Neural cell (in vitro differentiated cells): ENCODE results near the gene SEMA4B. TPM values are rescaled to one million over a fixed set of nuclear protein-coding genes. Genes with fewer than 3 reads are reported as not detected.

Experiments
- H2AFZ ChIP-seq: fragments of 200-600, 300-800 bp; sonication (generic), shearing (Covaris generic); 2 replicates; pipeline ENCODE4 v1.6.0; 2014; ENCODE audit warnings: low read depth, mild to moderate bottlenecking, antibody characterized with exemption, low read length, moderate library complexity
- H3F3A ChIP-seq: fragments of 200-600 bp; shearing (Covaris generic); 2 replicates; pipeline ENCODE4 v1.6.1; 2016; ENCODE audit warnings: mild to moderate bottlenecking, moderate library complexity, mixed read lengths, antibody characterized with exemption, low read length; ENCODE audit not compliant: insufficient read depth, poor library complexity, severe bottlenecking
- H3K27ac ChIP-seq: fragments of 200-600, 300-800 bp; sonication (generic), shearing (Covaris generic); 2 replicates; pipeline ENCODE4 v1.5.1; 2014; ENCODE audit warnings: mild to moderate bottlenecking, low read length, moderate library complexity
- H3K27me3 ChIP-seq: fragments of 300-800, 200-600 bp; sonication (generic), shearing (Covaris generic); 2 replicates; pipeline ENCODE4 v1.6.0; 2014; ENCODE audit warnings: mild to moderate bottlenecking, low read depth, low read length, moderate library complexity; ENCODE audit not compliant: insufficient read depth
- H3K36me3 ChIP-seq: fragments of 300-800, 200-600 bp; sonication (generic), shearing (Covaris generic); 2 replicates; pipeline ENCODE4 v1.5.1; 2014; ENCODE audit warnings: mild to moderate bottlenecking, antibody characterized with exemption, low read length, moderate library complexity; ENCODE audit not compliant: insufficient read depth
- H3K4me2 ChIP-seq: fragments of 300-800, 200-600 bp; sonication (generic), shearing (Covaris generic); 2 replicates; pipeline ENCODE4 v1.6.0; 2014; ENCODE audit warnings: mild to moderate bottlenecking, low read length
- H3K4me3 ChIP-seq: fragments of 300-800, 200-600 bp; sonication (generic), shearing (Covaris generic); 2 replicates; pipeline ENCODE4 v1.5.1; 2014; ENCODE audit warnings: mild to moderate bottlenecking, low read length, moderate library complexity
- H3K79me2 ChIP-seq: fragments of 200-600 bp; shearing (Covaris generic); replicated peaks from 2 replicates; pipeline ENCODE4 v1.6.0; 2014; ENCODE audit warnings: mild to moderate bottlenecking, low read length, moderate library complexity; ENCODE audit not compliant: insufficient read depth
- H3K9ac ChIP-seq: fragments of 300-800, 200-600 bp; sonication (generic), shearing (Covaris generic); 2 replicates; pipeline ENCODE4 v1.6.1; 2016; ENCODE audit warnings: mild to moderate bottlenecking, low read length, mixed read lengths
- H3K9me2 ChIP-seq: fragments of 200-600 bp; shearing (Covaris generic); 2 replicates; pipeline ENCODE4 v1.6.1; 2016; ENCODE audit warnings: mild to moderate bottlenecking, low read length, mixed read lengths; ENCODE audit not compliant: insufficient read depth
- H3K9me3 ChIP-seq: fragments of 200-600, 300-800 bp; sonication (generic), shearing (Covaris generic); 2 replicates; pipeline ENCODE4 v1.6.1; 2016; ENCODE audit warnings: mild to moderate bottlenecking, mixed run types, low read length, moderate library complexity, mixed read lengths
- H4K20me1 ChIP-seq: fragments of 200-600 bp; shearing (Covaris generic); 2 replicates; pipeline ENCODE4 v1.6.1; 2016; ENCODE audit warnings: mild to moderate bottlenecking, mixed run types; ENCODE audit not compliant: insufficient read depth
- EZH2 ChIP-seq: fragments of 200-600, 300-800 bp; shearing (Covaris generic), sonication (generic); IDR thresholded peaks from 2 replicates; pipeline ENCODE4 v1.6.1; 2014; ENCODE audit warnings: antibody characterized with exemption, low read length, borderline replicate concordance, mild to moderate bottlenecking; ENCODE audit not compliant: insufficient read depth, poor library complexity, severe bottlenecking
- MXI1 ChIP-seq: fragments of 450-650 bp; conservative IDR thresholded peaks from 2 replicates; pipeline ENCODE4 v1.6.1; 2014; ENCODE audit warnings: antibody characterized with exemption, mild to moderate bottlenecking; ENCODE audit not compliant: poor library complexity, severe bottlenecking
- POLR2AphosphoS5 ChIP-seq: IDR thresholded peaks from 2 replicates; pipeline ENCODE4 v1.6.1; 2012
- RAD21 ChIP-seq: fragments of 450-650 bp; conservative IDR thresholded peaks from 2 replicates; pipeline ENCODE4 v1.6.1; 2014; ENCODE audit warnings: antibody characterized with exemption, mild to moderate bottlenecking, moderate library complexity
- TAF1 ChIP-seq: IDR thresholded peaks from 2 replicates; pipeline ENCODE4 v1.6.1; 2012; ENCODE audit warnings: low read depth
- polyA plus RNA-seq: library from polyadenylated mRNA; depleted of rRNA; stranded (reverse); fragments of >200 nt; gene quantifications from 2 replicates; pipeline ENCODE4 v1.2.3, GENCODE V29; 2014
- TF ChIP-seq, protein P1 (sequence below): IDR thresholded peaks from 2 replicates; pipeline ENCODE4 v1.6.1; 2012; ENCODE audit warnings: borderline replicate concordance
- TF ChIP-seq, protein P2 (sequence below): fragments of 450-650 bp; IDR thresholded peaks from 2 replicates; pipeline ENCODE4 v1.5.1; 2014; ENCODE audit warnings: antibody characterized with exemption, mild to moderate bottlenecking, moderate library complexity; ENCODE audit not compliant: poor library complexity, severe bottlenecking

Gene SEMA4B
- polyA plus RNA-seq, 1 donor from 2014 or later = 11.0 TPM

DNA sequence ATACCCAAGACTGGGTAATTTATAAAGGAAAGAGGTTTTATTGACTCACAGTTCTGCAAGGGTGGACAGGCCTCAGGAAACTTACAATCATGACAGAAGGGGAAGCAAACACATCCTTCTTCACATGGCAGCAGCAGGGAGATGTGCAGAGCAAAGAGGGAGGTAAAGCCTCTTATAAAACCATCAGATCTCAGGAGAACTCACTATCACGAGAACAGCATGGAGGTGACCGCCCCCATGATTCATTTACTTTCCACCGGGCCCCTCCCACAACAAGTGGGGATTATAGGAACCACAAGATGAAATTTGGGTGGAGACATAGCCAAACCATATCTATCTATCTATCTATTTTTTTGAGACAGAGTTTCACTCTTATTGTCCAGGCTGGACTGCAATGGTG lies 38.2 kb downstream of the SEMA4B start:
- TF ChIP-seq POLR2AphosphoS5 = no peak
- TF ChIP-seq EZH2 = no peak
- TF ChIP-seq, protein P1, sequence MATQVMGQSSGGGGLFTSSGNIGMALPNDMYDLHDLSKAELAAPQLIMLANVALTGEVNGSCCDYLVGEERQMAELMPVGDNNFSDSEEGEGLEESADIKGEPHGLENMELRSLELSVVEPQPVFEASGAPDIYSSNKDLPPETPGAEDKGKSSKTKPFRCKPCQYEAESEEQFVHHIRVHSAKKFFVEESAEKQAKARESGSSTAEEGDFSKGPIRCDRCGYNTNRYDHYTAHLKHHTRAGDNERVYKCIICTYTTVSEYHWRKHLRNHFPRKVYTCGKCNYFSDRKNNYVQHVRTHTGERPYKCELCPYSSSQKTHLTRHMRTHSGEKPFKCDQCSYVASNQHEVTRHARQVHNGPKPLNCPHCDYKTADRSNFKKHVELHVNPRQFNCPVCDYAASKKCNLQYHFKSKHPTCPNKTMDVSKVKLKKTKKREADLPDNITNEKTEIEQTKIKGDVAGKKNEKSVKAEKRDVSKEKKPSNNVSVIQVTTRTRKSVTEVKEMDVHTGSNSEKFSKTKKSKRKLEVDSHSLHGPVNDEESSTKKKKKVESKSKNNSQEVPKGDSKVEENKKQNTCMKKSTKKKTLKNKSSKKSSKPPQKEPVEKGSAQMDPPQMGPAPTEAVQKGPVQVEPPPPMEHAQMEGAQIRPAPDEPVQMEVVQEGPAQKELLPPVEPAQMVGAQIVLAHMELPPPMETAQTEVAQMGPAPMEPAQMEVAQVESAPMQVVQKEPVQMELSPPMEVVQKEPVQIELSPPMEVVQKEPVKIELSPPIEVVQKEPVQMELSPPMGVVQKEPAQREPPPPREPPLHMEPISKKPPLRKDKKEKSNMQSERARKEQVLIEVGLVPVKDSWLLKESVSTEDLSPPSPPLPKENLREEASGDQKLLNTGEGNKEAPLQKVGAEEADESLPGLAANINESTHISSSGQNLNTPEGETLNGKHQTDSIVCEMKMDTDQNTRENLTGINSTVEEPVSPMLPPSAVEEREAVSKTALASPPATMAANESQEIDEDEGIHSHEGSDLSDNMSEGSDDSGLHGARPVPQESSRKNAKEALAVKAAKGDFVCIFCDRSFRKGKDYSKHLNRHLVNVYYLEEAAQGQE = no peak
- TF ChIP-seq, protein P2, sequence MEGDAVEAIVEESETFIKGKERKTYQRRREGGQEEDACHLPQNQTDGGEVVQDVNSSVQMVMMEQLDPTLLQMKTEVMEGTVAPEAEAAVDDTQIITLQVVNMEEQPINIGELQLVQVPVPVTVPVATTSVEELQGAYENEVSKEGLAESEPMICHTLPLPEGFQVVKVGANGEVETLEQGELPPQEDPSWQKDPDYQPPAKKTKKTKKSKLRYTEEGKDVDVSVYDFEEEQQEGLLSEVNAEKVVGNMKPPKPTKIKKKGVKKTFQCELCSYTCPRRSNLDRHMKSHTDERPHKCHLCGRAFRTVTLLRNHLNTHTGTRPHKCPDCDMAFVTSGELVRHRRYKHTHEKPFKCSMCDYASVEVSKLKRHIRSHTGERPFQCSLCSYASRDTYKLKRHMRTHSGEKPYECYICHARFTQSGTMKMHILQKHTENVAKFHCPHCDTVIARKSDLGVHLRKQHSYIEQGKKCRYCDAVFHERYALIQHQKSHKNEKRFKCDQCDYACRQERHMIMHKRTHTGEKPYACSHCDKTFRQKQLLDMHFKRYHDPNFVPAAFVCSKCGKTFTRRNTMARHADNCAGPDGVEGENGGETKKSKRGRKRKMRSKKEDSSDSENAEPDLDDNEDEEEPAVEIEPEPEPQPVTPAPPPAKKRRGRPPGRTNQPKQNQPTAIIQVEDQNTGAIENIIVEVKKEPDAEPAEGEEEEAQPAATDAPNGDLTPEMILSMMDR = no peak
- no peak for TF ChIP-seq RAD21
- TF ChIP-seq MXI1 = no peak
- no peak for TF ChIP-seq TAF1
- Histone ChIP-seq H3F3A (no peaks in the 10 kb centered on the region), H3K27ac (no peak overlapping the region), H2AFZ (no peak overlapping the region), H3K9me2 (no peaks in the 10 kb centered on the region), H3K79me2 (no peaks in the 10 kb centered on the region), H3K27me3 (no peaks in the 10 kb centered on the region), H3K4me2 (no peak overlapping the region), H3K9ac (no peak overlapping the region), H3K36me3 (no peaks in the 10 kb centered on the region), H3K9me3 (no peaks in the 10 kb centered on the region), H4K20me1 (no peaks in the 10 kb centered on the region), H3K4me3 (no peak overlapping the region)

DNA sequence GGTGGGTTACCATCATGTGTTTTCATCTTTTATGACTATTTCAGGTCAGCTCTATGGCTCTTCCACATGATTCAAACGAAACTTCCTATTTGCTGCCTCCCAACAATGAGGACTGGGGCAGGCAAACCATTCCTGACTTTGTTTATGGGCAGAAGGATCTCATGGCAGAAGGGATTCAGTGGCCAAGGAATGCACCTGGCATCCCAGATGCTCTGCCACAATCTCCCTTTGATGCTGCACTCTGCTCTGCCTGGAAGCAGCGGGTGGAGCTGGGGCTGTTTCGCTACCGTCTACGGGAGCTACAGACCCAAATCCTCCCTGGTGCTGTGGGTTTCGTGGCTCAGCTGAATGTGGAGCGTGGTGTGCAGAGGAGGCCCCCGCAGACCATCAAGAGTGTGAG lies 39.7 kb downstream of the SEMA4B start:
- H3K36me3 ChIP-seq = no peaks in the 10 kb centered on the region
- no peak overlapping the region for H2AFZ ChIP-seq
- H3K27me3 ChIP-seq = no peaks in the 10 kb centered on the region
- H3K4me3 ChIP-seq = no peak overlapping the region
- TF ChIP-seq, protein P1 = no peak
- no peaks in the 10 kb centered on the region for H3K9me3 ChIP-seq
- no peak overlapping the region for H3K4me2 ChIP-seq
- H3K79me2 ChIP-seq = no peaks in the 10 kb centered on the region
- H4K20me1 ChIP-seq = no peaks in the 10 kb centered on the region
- no peak overlapping the region for H3K9ac ChIP-seq
- no peaks in the 10 kb centered on the region for H3K9me2 ChIP-seq
- H3K27ac ChIP-seq = no peak overlapping the region
- H3F3A ChIP-seq = no peaks in the 10 kb centered on the region
